DOHH2 (cell line): ENCODE measurements around the gene APOL4.

ENCODE experiments used
- H3F3A ChIP-seq: fragments of 200-600 bp; sonication (generic), shearing (Covaris generic); 2 replicates; pipeline ENCODE4 v1.6.0; 2016; ENCODE audit warnings: antibody characterized with exemption, mild to moderate bottlenecking; ENCODE audit not compliant: control insufficient read depth, insufficient read depth
- H3K27ac ChIP-seq: fragments of 200-600 bp; sonication (generic); 2 replicates; pipeline ENCODE4 v1.5.1; 2014; ENCODE audit warnings: low read depth, mild to moderate bottlenecking, low read length, moderate library complexity
- H3K27me3 ChIP-seq: fragments of 200-600 bp; sonication (generic); 2 replicates; pipeline ENCODE4 v1.6.1; 2014; ENCODE audit warnings: mild to moderate bottlenecking, low read length, mixed read lengths; ENCODE audit not compliant: control insufficient read depth
- H3K36me3 ChIP-seq: fragments of 200-600 bp; sonication (generic); 2 replicates; pipeline ENCODE4 v1.6.1; 2014; ENCODE audit warnings: mild to moderate bottlenecking, low read length, moderate library complexity, mixed read lengths; ENCODE audit not compliant: control insufficient read depth
- H3K4me1 ChIP-seq: fragments of 200-600 bp; sonication (generic); 2 replicates; pipeline ENCODE4 v1.6.1; 2014; ENCODE audit warnings: mild to moderate bottlenecking, low read length, mixed read lengths; ENCODE audit not compliant: control insufficient read depth
- H3K4me2 ChIP-seq: fragments of 200-600 bp; sonication (generic); 2 replicates; pipeline ENCODE4 v1.6.0; 2014; ENCODE audit warnings: mild to moderate bottlenecking, low read length, moderate library complexity
- H3K4me3 ChIP-seq: fragments of 200-600 bp; sonication (generic); 2 replicates; pipeline ENCODE4 v1.5.1; 2014; ENCODE audit warnings: mild to moderate bottlenecking, low read length, mixed read lengths
- H3K79me2 ChIP-seq: fragments of 200-600 bp; sonication (generic); 2 replicates; pipeline ENCODE4 v1.6.1; 2014; ENCODE audit warnings: mild to moderate bottlenecking, low read length, mixed read lengths; ENCODE audit not compliant: control insufficient read depth
- H3K9me2 ChIP-seq: fragments of 200-600 bp; sonication (generic); replicated peaks from 2 replicates; pipeline ENCODE4 v1.6.1; 2014; ENCODE audit warnings: mild to moderate bottlenecking, low read length, mixed read lengths; ENCODE audit not compliant: control insufficient read depth
- H3K9me3 ChIP-seq: fragments of 200-600 bp; sonication (generic); 2 replicates; pipeline ENCODE4 v1.6.1; 2014; ENCODE audit warnings: antibody characterized with exemption, low read length, mixed read lengths; ENCODE audit not compliant: control insufficient read depth, insufficient read depth
- H4K20me1 ChIP-seq: fragments of 200-600 bp; sonication (generic); 2 replicates; pipeline ENCODE4 v1.6.0; 2014; ENCODE audit warnings: low read depth, mild to moderate bottlenecking, antibody characterized with exemption, low read length, moderate library complexity; ENCODE audit not compliant: control insufficient read depth, insufficient read depth
- CTCF ChIP-seq: fragments of 200-600 bp; sonication (generic); IDR thresholded peaks from one replicate; pipeline ENCODE4 v1.5.1; 2014; ENCODE audit warnings: antibody characterized with exemption, mild to moderate bottlenecking, low read depth, low read length; ENCODE audit not compliant: poor library complexity, severe bottlenecking
- EZH2phosphoT487 ChIP-seq: fragments of 200-600 bp; sonication (generic); IDR thresholded peaks from 2 replicates; pipeline ENCODE4 v1.6.1; 2017; ENCODE audit warnings: borderline replicate concordance, mild to moderate bottlenecking, antibody characterized with exemption, low read length, moderate library complexity, mixed read lengths

Gene APOL4

DNA sequence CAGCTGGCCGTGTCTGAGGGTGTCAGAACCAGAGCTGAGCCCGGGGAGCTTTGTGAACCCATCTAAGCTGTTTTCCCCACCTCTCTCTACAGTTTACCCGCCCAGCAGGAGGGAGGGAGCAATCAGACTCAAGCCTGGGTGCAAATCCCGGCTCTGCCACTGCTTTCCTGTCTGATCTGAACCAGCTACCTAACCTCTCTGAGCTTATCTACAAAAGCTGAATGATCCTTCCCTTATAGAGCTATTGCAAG is 37.5 kb upstream of the APOL4 start:
- Histone ChIP-seq H3K79me2 (no peaks in the 10 kb centered on the region), H3K9me3 (no peaks in the 10 kb centered on the region), H3F3A (no peaks in the 10 kb centered on the region), H3K4me1 (peaks cover 16% of the 10 kb centered on the region), H3K4me2 (peak overlapping the region; percentile 85), H3K4me3 (peak overlapping the region; percentile 72), H3K9me2 (no peaks in the 10 kb centered on the region), H3K36me3 (no peaks in the 10 kb centered on the region), H3K27ac (no peak overlapping the region), H4K20me1 (no peaks in the 10 kb centered on the region), H3K27me3 (no peaks in the 10 kb centered on the region; the same call in 1 of the 2 replicates)
- TF ChIP-seq CTCF (no peak), EZH2phosphoT487 (no peak)

DNA sequence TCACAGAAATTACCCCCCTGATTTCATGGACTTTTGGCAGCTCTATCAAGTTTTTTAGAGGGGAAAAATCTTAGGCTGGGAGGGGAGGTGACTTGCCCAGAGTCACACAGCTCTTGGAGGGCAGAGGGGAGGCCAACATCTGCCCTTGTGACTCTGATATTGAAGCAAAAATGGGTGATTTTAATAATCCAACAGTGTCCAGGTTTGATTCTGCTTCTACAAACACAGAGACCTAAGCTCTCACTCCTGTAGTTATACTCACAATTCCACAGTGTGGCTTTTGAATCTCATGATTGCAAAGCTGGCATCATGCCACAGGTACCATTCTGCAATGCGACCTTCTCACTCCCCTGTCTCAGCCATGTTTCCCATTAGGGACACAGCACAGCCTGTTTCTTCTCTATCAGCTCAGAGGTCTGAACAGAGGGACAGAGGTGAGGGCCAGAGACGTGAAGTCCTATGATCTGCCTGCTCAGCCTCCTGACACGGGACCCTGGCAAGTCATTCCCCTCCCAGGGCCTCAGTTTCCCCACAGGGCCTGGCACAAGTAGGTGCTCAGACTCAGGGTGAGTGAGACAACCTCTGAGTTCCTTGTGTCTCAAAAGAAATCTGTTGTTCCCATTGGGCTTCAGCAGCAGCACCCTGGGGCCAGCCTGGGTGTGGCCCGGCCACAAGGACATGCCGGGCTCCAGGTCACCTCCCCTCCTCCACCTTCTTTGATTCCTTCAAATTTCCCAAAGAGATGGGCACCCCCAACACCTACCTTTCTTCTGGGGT is 37.0 kb upstream of the APOL4 start:
- Histone ChIP-seq H3K27me3 (no peaks in the 10 kb centered on the region; the same call in 1 of the 2 replicates), H3K4me1 (peaks cover 16% of the 10 kb centered on the region), H3K36me3 (no peaks in the 10 kb centered on the region), H3K79me2 (no peaks in the 10 kb centered on the region), H3K4me2 (peak overlapping the region; percentile 85), H3K9me3 (no peaks in the 10 kb centered on the region), H4K20me1 (no peaks in the 10 kb centered on the region), H3K4me3 (peak overlapping the region; percentile 72), H3F3A (no peaks in the 10 kb centered on the region), H3K9me2 (no peaks in the 10 kb centered on the region), H3K27ac (no peak overlapping the region)
- TF ChIP-seq EZH2phosphoT487: no peak
- TF ChIP-seq CTCF: no peak

DNA sequence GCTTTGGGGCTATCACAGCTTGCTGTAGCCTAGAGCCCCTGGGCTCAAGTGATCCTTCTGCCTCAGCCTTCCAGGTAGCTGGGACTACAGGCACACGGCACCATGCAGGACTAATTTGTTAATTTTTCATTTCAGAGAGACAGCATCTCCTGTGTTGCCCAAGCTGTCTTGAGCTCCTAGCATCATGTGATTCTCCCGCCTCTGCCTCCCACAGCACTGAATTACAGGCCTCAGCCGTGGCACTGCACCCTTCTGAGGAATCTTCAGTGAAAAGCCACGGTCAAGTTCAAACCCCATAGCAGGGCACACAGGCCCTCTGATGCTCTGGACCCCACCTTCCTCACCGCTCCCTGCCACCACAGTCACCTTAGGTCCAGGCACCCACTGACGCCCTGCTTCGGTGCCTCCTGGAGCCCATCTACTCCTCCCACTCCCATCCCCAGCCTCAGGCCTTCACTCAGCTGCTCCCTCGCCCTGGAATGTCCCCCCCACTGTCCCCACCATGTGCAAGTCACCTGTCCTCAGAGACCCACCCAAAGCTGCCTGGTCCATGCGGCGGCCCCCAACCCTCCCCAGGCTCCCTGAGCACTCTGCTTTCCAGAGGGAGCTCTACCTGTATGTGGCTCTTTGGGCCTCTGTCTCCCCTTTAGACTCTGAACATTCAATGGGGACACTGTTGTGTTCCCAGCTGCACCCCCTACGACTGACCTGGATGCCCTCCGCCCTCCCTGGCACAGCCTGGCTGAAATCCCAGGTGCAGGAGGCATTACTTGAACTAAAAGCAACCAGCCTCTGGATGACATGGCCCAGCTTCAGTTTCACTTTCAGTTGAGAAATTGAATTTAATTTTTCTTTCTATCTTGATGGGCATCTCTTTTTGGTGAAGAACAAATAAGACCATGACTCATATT is 36.1 kb upstream of the APOL4 start:
- no peaks in the 10 kb centered on the region for H3K9me3 ChIP-seq
- H3K4me3 ChIP-seq: no peak overlapping the region
- H3K27ac ChIP-seq: no peak overlapping the region
- no peaks in the 10 kb centered on the region for H3K9me2 ChIP-seq
- H3K79me2 ChIP-seq: no peaks in the 10 kb centered on the region
- no peaks in the 10 kb centered on the region for H4K20me1 ChIP-seq
- peaks cover 16% of the 10 kb centered on the region for H3K4me1 ChIP-seq
- H3K36me3 ChIP-seq: no peaks in the 10 kb centered on the region
- no peak overlapping the region for H3K4me2 ChIP-seq
- no peaks in the 10 kb centered on the region for H3F3A ChIP-seq
- H3K27me3 ChIP-seq: no peaks in the 10 kb centered on the region
- TF ChIP-seq CTCF (no peak), EZH2phosphoT487 (no peak)
